SKM-1 (cell line): Measurements from ENCODE around the gene TEX52.
A peak's percentile ranks its signal among the peaks of the same experiment; 100 is the strongest.

Source experiments
- DNase-seq: peaks from one replicate; lab custom pipeline; 2025; ENCODE audit not compliant: unreplicated experiment; lab: John Stamatoyannopoulos, UW

TEX52 gene

DNA sequence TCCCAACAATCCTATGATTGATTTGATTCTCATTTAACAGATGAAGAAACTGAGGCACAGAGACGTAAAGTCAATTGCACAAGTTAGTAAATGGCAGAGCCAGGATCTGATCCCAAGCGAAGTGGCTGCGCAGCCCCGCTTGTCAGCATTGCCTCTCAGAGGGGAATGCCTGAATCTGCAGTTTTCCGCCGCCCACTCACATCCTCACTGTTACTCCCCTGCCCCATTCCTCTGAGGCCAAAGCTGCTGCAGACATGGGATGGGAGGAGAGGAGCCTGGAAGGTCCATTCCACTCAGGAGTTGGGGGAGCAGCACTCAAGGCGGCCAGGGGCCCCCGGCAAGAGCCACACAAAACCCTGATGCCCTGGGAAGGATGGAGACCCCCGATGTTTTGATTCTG is 23.0 kb downstream of the TEX52 start:
- DNase-seq = no peak

GRCh38 chr12:2833327-2833726 is 23.5 kb downstream of the TEX52 start:
- DNase-seq = no peak

- no peak for DNase-seq
Observed at GRCh38 chr12:2832550-2833127, 24.2 kb downstream of the TEX52 start.

DNA sequence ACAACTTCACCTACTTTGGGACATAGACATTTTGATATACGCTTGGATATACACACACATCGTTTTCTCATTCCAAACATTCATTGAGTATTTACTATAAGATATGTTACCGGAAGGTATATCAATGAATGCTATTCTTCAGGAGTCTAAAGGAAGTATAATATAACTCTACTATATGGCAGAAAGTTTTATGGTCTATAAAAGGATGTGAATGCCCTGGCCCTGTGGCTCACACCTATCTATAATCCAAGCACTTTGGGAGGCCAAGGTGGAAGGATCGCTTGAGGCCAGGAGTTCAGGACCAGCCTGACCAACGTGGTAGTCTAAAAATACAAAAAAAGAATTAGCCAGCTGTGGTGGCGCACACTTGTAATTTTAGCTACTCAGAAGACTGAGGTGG is 27.6 kb downstream of the TEX52 start:
- DNase-seq = no peak

DNA sequence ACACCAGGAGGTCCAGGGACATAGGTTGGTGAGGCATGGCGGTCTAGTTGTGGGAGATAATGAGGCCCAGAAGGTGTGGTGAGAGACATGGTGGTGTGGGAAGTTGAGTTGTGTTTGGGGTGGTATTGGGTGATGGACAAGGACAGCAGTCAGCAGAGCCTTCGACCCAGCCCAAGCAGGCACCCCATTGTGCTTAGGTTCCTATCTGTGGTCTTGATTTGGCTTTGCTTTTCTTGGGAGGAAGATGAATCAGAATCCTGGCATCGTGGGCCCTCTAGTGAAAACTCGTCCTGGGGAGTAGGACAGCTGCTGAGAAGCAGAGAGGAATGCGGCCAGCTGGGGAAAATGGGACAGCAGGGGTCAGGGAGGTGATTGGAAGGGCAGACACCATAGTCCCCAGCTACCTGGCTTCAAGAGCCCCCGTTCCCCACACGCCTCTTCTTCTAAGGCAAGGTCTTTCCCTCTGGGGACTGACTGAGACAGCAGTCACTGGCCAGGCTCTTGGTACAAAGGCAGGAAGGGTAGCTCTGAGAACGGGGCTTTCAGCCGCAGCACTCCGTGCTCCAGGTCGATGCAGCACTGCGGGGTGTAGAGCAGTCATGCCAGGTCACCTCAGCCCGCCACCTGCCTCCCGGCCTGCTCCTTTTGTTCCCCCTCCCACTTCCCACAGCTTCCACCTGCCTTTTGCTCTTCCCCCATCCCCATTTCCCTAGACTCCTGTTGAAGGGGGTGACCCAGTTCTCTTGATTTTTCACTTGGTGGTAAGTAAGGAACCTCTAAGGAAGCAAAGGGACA is 29.9 kb downstream of the TEX52 start:
- no peak for DNase-seq

DNA sequence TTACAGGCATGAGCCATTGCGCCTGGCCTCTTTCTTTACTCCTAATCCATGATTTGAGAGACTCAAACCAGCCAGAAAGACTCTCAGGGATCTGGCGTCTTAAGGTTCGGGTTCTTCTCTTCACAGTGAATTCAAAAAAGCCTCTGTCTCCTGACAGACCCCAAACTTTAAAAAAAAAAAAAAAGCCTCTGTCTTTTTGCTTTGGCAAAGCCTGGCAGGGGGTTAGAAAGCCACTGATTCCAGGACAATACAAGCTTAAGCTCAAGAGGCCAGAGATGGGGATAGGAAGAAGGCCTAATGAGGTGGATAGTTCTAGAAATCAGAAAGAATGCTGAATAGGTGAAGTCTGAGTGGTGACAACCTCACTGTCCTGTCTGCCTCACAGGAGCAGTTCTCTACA is 30.8 kb downstream of the TEX52 start:
- DNase-seq = no peak

- DNase-seq = no peak
Observed at GRCh38 chr12:2825132-2825531, 31.7 kb downstream of the TEX52 start.

DNA sequence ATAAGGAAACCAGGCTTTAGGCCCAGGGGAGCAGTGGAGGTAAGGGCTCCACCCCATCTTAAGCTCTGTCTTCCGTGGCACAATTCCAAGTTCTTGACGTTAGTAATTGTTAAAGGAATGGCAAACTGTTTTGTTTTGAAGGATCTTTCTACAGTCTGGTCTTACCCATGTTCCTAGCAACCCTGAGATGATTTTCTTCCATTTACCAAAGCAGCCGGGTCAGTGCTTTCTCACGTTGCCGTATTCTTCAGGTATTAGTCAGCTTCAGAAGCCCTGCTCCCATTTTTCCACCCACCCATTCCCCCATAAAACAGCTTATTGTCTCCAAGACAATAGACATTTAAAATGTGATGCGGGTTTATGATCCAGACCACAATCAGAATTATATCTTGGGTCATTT is 32.3 kb downstream of the TEX52 start:
- DNase-seq = no peak

GRCh38 chr12:2823483-2823882 is 33.4 kb downstream of the TEX52 start:
- DNase-seq = no peak

DNA sequence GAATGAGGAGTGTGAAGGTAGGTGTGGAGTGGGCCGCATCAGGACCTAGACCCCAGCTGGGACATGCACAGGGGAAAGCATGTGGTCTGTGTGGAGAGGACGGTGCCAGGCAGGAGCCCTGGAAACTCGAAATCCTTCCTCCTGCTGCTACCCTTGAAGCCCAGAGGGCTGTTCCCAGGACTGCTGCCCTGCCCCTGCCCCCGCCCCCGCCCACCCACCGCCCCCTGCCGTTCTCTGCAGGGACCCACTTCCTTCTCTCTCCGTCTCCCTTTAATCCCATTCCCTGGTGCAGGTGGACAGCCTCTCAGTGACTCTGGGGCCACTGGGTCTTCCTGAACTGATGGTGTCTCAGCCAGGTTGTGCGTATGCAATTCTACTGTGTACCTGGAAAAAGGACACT is 36.4 kb downstream of the TEX52 start:
- no peak for DNase-seq

DNA sequence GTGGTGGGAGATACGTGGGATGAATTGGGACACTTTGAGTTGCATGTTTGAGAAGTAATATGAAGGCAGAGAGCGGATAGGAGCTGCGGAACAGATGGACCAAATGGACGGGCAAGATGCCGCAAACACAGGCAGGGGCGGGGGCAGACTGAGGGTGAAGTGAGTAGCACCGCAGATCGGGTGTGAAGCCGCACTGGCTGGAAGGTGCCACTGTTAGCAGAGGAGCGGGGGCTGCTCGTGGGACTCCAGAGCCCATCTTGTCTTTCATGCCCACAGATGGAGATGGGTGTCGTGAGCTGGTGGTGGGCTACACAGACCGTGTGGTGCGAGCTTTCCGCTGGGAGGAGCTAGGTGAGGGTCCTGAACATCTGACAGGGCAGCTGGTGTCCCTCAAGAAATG is 37.0 kb downstream of the TEX52 start:
- DNase-seq = no peak

DNA sequence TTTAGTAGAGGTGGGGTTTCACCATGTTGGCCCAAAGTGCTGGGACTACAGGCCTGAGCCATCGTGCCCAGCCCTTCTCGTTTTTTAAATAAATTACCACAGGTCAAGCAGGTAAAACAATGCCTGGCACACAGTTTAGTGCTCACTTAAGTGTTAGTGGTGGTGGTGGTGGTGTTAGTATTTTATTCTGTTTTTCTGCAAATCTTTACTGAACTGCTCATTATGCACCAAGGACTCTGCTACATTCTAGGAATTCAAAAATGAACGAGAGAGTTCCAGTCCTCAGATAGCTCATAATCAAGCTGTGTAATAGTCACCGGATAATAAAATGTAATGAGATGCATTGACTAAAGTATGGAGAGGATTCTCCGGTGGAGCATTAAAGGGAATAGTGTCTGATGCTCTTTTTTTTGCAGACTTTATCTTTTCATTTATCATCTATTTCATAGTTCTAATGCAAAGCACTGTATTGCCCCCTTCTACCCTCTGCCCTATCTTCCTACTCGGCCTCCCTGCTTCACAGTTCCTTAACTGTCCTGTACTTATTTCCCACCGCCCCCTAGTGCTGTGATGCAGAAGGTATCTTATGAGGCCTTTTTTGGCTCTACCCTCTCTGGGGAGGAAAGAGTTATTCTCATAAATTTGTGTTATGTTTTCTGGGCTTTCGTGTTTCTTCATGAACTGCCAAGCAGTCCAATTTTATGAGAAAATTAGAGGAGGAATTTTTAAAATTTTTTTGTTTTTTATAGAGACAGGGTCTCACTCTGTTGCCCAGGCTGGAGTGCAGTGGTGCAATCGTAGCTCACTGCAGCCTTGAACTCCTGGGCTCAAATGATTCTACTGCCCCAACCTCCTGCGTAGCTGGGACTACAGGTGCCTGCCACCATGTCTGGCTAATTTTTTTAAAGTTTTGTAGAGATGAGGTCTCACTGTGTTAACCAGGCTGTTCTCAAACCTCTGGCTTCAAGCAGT is 43.3 kb downstream of the TEX52 start:
- no peak for DNase-seq

- peak; percentile 79 for DNase-seq
Observed at GRCh38 chr12:2812290-2813213, 44.3 kb downstream of the TEX52 start, which contains the start of gene ITFG2. ITFG2 (plus strand) TSS chr12:2812668; CDS start chr12:2812761, 93 bp downstream.

- DNase-seq = no peak
Observed at GRCh38 chr12:2811801-2812200, 45.0 kb downstream of the TEX52 start.

DNA sequence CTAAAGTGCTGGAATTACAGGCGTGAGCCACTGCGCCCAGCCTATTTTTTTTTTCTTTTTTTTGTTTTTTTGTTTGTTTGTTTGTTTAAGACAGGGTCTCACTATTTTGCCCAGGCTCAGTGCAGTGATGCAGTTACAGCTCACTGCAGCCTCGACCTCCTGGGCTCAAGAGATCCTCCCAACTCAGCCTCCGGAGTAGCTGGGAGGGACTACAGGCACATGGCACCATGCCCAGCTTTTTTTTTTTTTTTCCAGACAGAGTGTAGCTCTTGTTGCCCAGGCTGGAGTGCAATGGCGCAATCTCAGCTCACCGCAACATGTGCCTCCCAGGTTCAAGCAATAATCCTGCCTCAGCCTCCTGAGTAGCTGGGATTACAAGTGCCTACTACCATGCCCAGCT is 50.1 kb downstream of the TEX52 start:
- no peak for DNase-seq

DNA sequence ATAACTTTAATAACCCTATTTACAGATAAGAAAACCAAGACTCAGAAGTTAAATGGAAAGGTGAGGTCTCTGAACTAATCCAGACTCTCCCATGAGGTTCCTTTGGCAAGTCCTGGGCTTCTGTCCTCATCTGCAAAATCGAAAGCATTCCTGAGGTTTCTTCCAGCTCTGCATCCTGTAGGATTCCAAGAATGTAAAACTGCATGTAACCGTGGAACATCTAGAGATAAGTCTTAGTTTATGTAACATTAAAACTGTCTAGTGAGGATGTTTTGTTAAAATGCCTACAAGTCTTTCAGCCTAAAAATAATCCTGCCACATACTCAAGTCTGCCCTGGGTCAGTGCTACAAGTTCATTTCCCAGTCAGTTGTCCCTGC is 51.7 kb downstream of the TEX52 start:
- DNase-seq = no peak

DNA sequence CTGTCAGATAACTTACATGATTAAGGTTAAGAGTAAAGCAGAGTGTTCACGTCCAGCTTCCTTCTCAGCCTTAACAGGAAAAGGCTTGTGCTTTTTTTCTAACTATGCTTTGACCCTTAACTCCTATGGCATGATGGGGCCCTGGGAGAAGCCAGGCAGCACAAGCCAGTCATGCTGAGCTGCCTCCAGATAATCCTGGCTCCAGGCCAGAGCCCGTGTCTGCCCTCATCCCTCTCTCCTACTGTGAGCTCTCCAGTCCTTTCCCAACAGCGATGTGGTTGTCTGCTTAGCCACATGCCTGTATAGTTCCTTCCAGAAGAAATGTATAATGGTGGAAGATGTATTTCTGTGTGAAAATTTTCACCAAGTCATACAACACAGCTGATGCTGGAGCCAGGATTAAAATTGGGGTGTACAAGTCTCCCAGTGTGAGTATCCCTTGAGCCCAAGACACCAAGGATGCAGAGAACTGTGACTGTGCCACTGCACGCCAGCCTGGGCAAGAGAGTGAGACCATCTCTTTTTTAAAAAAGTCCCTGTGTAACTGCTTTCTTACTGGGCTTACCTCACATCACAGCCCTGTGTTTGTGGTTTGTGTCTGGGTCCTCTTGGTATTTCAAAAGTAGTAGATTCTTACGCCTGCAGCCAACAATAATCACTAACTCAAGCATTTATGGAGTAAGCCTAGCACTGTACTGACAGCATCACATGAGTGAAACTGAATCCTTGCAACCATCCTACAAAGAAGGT is 52.3 kb downstream of the TEX52 start:
- DNase-seq = no peak

DNA sequence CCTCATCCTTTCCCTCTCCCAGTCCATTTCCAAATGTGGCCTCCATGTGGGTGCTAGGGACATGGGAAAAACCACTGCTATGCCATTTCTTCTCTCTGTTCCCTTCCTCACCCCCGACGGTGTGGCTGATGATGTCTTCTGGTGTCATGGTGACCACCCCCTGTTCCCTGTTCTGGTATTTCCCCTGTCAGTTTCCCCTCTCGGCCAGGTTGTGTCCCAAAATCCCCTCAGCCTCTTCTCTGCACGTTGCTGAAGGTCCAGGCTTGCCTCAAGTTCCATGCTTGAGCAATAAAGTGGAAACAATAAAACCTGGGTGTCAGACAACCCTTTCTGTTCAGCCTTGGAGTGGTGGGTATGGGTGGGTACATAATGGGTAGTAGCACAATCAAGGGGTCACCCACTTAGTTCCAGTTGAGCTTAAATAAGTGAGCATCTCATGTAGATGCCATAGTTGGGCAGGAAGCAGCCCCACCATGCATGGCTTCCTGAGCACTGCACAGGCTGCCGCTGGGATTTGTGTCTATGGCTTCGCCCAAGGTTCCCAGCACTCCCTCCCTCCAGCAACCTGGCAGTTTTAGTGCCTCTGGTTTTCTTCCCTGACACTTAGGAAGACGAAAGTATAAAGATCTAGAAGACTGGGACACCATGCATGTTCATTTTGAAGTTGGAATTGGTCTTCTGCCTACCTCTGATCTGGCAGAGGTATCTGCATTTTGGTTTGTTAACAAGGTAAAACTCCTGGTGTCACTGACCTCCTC is 53.0 kb downstream of the TEX52 start:
- no peak for DNase-seq
